Activated T-cell treated with anti-CD3 and anti-CD28 coated beads for 48 hours (primary cell): ENCODE results near the gene SKAP2.

Experiments
- DNase-seq: peaks from one replicate; pipeline ENCODE4 v3.0.0-alpha.2; 2020; ENCODE audit warnings: low read depth

Gene SKAP2

DNA sequence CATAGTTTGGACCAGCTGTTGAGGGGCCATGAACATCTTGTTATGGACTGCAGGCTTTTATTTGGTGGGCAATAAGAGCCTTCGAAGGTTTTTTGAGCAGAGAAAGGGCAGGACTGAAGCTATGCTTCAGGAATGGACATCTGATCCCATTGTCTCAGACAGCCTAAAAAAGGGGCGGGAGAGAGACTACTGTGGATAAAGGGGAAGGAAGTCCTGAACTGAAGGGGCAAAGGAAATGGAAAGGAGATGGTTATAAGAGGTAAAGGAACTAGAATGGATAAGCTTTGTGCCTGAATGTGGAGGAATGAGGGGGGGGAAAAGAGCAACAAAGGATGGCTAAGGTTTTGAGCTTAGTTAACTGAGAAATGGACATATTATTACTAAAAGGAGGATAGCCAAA lies 172.5 kb downstream of the SKAP2 start:
- DNase-seq, result no peak

DNA sequence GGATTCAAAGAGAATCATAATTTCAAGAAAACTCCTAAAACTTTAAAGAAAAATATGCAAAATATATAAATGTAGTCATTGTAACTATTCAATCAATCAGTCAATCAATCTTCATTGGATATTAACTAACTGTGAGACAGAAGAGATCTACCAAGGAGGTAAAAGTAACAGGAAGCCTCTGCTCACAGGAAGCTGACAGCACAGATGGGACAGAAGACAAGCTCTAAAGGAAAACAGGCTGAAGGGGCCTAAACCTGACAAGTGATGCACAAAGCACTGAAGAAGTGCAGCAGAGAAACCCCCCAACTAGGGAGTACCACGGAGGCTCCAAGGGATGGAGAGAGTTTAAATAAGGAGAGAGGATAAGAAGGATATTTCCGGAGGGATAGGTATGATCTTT lies 173.0 kb downstream of the SKAP2 start:
- DNase-seq, result no peak

GRCh38 chr7:26690135-26690805 lies 174.1 kb downstream of the SKAP2 start:
- DNase-seq, result no peak

DNA sequence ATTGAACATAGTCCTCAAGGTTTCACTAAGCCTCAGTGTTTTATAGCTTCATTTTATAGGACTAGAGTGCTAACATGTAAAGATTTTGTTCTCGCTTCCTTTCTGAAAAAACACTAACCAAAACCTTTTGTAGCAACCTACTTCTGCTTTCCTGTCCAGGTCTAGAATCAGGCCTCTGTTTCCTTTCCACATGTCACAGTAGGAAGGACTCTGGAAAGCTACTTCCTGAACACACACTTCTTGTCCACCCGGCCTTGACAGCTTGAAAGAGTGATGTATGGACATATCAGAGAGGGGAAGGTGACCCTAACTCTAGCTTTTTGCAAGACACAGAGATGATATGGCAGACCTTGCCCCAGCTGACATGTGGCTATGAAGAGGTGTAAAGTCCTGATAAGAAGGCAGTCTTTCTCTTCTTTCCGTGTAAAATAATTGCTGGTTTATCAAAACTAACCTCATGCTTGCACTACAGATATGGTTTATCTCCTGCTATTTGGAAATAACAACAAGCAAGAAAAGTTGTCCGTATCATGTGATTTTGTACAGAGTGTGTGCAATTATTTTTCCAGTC lies 175.4 kb downstream of the SKAP2 start:
- DNase-seq, result no peak

DNA sequence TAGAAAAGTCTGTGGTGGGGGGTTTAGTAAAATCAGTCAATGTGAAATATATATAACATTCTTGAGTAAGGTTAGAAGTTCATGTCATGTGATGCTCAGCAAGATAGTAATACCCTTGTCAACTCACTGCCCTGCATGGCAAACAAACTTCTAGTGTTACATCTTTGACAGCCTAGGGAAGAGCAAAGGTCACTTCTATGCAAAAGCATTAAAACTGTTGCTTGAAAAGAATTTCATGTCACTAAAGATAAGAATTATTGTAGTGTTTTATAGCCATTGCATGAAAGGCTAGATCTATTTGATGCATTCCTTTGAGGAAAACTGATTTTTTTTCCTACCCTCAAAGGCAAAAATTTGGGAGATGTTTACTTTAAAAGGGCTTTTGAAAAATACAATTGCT lies 176.0 kb downstream of the SKAP2 start:
- no peak for DNase-seq

GRCh38 chr7:26687032-26687431 lies 177.4 kb downstream of the SKAP2 start:
- DNase-seq, result no peak

DNA sequence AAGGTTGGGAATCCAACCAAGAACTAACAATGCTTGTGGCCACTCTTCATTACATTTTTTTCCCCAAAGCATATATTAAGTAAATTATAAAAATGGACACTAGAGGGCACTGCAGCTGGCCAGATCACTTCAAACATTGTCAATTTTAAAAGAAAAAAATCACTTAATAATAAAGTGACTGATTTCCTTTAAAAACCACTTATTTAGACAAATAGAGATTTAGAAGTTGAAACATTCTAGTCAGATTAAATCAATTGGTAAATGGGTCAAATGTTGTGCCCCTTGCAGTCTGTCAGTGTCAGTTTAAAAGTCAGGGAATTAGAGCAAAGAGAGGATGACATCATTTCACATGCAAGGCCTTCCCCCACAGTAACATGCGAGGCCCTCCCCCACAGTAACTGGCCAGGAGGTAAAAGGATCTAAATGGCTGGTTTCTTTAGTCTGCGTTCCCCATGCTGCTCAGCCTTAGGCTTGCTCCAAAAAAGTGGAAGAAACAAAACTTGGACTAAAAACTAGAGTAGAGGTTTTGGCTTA lies 177.9 kb downstream of the SKAP2 start:
- no peak for DNase-seq

- no peak for DNase-seq
Measured at GRCh38 chr7:26685606-26686005, 178.8 kb downstream of the SKAP2 start.

GRCh38 chr7:26684447-26684846 lies 179.9 kb downstream of the SKAP2 start:
- no peak for DNase-seq

DNA sequence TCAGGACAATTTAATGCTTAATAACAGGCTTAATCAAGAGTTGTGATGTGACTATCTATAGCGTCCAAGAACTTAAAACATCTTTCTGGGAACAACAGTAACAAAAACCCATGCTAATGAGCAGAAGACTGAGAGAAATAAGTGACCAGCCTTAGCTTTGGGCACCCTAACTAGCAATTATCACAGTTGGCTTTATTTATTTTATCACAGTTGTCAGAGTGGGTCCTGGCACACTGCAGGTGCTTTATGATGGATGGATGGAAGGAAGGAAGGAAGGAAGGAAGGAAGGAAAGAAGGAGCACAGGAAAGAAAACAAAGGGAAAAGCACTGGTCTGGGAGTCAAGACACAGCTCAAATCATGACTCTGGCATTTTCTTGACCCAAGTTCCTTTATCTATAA lies 181.1 kb downstream of the SKAP2 start:
- DNase-seq, result no peak

DNA sequence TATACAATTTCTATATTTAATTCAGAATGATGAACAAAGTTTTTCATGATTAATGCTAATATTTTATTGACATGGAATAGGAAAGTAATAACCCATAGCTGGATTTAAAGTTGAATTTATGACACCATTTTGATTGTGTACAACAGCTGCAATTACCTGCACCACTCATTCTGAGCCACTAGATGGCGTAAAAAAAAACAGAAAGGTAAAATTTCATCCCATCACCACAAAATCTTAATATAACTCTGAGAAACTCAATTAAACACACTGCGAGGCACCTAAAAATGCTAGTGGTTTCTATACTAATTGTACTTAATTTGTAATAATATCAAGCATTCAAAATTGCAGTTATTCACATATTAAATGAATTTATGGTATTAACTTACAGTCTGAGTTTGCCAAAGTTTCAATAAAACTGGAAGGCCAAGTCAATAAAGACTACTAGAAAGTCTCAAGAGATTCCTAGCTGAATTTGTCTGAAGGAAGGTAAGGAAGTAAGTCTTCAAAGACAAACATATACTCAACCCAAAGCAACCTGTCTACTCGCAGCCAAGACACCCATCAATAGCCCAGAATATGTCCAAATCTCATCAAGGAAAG lies 182.5 kb downstream of the SKAP2 start:
- no peak for DNase-seq

DNA sequence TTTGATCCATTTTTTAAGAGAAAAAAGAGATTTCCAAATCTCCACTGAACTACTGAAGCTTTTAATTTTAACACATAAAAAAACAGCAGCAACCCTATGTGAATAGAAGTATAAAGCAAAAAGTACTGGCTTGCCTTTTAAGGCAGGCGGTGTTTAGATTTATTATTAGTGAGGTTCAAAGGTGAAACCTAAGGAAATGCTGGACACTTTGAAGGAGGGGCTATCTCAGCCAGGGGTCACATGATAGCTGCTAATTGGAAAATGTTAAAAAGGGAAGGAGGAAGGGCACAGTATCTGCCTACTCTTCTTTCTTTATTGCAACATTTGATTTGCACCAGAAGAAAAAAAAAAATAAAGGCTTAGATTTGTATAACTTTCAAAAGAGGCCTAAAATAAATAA lies 183.8 kb downstream of the SKAP2 start:
- no peak for DNase-seq

DNA sequence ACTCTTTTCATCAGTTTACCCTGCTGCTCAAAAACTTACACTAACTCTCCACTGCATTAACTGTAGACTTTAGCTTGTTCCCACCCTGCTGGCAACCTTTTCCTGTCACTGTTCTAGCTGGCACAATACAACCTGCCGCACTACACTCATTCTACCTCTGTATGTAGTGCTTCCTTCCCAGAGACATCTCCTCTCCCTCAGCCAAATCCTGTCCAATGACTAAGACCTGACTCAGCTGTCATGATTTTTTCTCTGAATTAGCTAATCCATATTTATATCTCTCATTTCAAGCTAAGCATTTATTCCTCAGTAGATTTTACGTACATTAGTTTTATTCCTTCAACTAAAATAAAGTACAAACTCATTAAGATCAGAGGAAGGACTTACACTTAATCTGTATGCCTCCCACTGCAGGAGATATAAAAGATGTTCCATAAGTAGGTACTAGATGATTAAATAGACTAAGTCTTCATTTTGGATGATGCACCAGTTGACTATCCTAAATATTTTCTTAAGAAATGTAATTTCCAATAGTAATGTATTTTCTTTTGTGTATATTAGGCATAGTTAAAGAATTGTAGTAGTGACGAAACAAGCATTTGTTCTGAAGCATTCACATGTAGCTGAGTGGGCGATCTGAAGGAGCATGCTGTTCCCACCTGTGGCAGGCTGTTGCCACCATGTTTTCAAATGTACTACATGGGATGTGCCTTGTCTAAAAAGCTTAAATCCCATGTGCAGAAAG lies 189.1 kb downstream of the SKAP2 start:
- DNase-seq, result no peak

GRCh38 chr7:26673858-26674257 lies 190.5 kb downstream of the SKAP2 start:
- no peak for DNase-seq

DNA sequence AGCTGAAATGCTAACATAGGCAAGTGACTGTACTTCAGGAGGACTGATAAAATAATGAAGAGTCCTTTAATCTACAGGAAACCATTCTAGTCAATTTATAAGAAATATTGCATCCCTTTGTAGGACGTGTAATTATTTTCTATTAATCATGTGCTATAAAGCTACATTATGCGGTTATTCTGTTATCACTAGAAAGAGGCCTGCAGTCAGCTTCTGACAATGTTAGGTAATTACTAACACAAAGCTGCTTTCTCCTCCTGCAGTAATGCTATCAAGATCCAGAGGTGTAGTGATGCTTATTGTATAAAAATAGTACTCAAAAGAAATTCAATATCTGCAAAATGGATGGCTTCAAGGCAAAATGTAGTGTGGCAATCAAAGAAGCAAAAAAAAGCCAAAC lies 191.1 kb downstream of the SKAP2 start:
- DNase-seq, result no peak

DNA sequence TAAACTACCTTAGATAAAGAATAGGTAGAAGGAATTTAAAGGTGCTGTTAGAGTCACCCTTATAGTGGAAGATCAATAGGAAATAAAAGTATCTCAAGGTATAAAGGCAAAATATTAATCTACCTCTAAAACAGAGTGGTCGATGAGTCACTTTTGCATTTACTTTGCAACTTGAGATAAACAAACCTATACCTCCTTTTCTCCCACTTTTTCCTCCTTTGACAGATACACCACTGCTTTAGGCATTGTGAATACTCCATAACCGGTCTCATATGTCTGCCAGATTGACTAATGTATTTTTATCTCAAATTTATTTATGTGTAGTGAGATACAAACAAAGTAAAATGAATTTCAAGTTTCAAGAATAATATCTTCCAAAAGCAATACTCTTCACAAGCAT lies 193.5 kb downstream of the SKAP2 start:
- no peak for DNase-seq

DNA sequence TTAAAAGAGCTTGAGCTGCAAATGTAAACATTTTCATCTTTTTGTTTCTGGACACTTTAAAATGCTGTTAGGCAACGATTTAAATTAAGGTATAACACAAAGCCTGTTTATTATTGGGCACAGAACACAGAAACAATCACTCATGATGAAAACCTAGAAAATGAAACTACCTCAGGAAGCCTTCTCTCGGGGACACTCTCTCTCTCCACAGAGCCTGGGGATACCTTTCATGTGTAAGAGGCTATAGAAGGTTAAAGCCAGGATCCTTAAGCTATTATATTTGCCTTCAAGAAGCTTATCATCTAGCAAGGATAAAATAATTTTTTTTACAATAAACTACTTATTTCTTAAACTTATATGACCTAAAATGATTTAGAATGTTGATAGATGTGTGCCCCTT lies 194.1 kb downstream of the SKAP2 start:
- no peak for DNase-seq

DNA sequence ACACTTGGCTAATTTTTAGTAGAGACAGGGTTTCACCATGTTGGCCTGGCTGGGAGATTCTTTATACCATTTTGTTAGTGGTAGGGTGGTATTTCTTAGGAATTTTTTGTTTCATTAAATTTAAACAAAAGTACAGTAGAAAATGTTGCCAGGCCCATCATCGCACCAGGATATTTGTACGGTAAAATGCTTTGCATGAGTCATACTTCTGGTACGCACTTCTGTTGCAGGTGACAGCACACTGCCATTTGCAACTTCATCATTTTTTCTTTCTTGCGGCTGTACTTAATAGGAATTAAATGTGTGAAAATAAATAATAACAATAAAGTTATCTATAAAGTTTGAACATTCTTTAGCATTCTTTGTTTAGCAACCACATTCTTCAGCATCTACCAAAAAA lies 195.6 kb downstream of the SKAP2 start:
- no peak for DNase-seq

DNA sequence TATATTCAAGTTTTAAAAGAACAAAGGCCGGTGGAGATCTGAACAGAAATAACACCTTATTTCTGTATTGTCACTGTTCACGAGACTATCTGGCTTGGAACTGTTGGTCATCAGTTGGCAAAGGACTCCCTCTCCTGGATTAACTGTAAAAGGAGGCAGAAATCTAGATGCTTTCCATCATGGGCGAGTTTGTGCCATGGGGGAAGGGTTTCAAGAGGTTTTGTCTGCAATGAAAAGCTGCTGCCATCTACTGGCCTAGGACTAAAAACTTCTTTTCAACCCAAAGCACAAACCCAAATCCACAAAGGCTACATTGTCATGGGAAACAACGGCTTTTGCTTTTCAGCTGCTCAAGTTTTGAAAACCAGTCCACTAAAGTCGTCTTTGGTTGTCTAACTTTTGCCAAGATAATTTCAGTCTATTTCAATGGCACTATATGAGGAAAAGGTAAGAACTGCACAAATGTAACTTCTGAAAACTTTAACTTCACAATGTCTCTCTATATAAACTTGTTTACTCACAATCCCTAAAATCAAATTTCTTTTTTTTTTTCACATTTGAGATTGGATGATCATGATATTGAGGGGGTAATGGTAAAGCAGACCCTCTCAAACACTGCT lies 196.8 kb downstream of the SKAP2 start:
- DNase-seq, result peak; percentile 32

DNA sequence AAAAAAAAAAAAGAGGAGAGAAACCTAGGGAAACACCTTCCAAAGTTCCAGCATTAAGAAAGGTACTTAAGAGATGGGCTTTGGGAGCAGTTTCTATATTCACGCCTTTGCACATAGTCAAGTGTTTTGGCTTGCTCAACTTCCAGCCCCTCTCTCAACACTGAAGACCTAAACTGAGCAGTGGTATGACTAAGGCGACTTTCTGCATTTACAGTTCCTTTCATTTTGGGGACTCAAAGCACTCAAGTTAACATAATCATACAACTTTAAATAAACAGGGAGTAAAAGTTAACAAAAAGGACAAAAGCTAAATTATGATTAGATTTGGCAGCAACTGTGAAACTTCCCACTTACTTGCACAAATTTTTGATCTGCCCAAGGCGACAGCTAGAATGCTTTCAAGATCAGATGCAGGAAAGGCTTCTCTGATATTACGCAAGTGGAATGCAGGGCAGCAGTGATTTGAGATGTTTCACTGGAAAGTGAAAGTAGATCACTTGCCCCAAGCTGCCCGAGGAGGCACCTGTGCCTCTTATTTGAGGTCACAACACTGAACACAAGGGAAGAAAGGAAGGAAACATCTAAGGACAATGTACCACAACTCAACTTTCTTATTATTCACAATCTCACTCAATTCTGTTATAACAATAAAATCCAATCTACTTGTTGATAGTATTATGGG lies 199.5 kb downstream of the SKAP2 start:
- DNase-seq, result no peak

DNA sequence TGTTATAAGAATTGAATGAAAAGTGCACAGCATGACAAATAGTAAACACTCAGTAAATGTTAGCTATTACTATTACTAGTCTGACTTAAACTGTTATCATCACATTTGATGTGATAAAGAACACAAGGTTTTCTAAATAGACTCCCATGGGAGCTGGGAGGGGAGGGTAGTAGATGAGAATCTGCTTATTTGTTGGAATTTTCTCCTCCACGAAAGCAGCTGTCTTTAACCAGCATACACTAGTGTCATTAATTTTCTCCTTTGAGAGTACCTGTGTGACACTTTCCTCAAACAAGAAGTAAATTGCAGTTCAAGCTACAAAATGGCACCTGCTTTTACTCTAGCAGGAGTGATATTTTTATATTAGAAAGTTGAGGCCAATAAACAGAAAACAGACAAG lies 200.1 kb downstream of the SKAP2 start:
- DNase-seq, result no peak

- DNase-seq, result no peak
Measured at GRCh38 chr7:26663874-26664273, 200.5 kb downstream of the SKAP2 start.
